Stimulated activated CD8-positive, alpha-beta memory T cell treated with anti-CD3 and anti-CD28 coated beads, Interleukin-7, amount 100 ng/mL, for 24 hours (primary cell): ENCODE measurements around the gene KCNQ4.

Experiments used
- DNase-seq: peaks from one replicate; pipeline ENCODE4 v3.0.0-alpha.2; 2020; ENCODE audit warnings: low read depth

KCNQ4 gene

DNA sequence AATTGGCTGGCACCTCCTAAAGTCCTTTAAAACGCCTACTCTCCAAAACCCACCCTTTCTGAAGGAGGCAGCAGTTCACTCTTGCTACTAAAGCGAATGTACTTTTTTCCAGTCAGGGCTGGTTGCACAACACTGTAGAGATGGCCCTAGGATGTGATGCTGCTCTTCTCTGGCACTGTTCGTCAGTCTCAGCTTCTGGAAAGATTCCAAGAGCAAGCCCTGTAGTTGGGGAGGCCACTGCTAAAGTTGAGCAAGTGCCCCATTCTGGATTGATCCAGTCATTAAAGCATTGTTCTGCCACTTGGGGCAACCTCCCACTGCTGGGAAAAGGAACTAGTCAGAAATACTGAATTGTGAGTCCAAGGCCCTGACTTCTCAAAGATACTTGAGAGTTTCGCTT is 28.5 kb upstream of the KCNQ4 start:
- no peak for DNase-seq

DNA sequence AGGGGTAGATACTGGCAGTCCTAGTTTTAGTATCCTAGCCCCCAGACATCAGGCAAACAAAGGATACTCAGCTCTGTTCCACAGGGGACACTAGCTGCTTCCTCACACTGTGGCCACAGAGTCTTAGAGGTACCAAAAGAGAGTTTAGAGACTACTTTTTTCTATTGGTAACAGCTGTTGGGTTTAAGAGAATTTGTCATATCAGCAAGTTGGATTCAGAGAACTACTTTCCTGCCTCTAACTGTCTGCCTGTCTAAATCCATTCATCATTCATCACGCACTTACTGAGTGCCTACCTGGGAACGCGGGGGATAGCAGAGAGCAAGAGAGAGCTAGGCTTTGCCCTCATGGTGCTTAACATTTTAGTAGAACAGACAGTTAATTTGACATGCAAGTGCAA is 27.1 kb upstream of the KCNQ4 start:
- DNase-seq, result no peak

DNA sequence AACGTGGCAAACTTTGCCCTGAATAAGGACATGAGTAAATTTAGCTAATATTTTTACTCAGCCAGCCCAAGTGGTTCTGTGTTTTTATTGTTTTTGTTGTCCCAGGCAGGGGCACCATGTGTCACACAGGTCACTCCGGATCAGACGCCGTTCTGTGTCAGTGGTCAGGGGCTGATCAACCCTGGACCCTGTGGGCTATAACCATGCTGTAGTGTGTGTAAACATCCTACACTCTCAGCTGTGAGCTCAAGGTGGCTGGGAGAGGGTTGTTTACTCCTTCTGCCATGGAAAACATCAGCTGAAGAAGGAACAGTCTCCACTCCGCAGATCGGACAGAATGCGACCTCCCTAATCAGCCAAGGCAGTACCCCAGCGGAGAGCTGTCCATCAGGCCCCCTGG is 26.5 kb upstream of the KCNQ4 start:
- no peak for DNase-seq

DNA sequence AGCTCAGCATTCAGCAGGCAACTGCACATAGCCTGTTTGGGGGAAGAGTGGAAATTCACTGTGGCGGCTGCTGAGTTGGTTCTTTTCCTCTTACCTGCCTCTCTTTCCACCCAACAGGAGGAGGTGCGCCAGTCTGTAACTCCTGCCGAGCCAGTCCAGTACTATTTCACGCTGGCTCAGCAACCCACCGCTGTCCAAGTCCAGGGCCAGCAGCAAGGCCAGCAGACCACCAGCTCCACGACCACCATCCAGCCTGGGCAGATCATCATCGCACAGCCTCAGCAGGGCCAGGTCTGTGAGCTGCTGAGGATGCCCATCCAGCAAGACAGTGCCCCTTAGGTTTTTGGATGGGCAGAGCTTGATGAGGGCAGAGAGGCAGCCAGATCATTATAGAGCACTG is 25.6 kb upstream of the KCNQ4 start:
- DNase-seq, result no peak

DNA sequence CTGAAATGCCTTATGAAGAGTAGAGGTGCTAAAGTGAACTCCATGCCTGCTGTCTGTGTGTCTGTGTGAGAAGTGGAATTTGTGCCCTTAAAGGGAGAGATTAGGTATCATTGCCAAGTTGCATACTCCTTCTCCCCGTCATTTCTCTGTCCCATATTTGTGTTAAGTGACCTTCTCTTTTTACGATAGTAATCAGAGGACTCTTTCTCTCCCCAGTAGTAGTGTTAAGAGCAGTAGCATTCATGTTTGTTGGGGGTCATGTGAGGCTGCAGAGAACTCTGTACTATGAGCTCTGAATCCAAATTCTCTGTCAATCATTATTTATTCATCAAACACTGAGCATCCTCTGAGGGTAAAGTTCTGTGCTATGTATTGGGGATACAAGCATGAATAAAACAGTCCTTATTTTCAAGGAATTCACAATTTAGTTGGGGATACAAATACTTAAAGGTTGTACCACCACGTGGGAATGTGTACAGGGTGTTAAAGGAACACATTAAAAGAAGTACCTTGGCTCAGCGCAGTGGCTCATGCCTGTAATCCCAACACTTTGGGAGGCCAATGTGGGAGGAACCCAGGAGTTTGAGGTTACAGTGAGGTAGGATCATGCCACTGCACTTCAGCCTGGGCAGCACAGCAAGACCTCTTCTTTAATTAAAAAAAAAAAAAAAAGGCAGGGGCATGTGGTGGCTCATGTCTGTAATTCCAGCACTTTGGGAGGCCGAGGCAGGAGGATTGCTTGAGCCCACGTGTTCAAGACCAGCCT is 24.8 kb upstream of the KCNQ4 start:
- no peak for DNase-seq

DNA sequence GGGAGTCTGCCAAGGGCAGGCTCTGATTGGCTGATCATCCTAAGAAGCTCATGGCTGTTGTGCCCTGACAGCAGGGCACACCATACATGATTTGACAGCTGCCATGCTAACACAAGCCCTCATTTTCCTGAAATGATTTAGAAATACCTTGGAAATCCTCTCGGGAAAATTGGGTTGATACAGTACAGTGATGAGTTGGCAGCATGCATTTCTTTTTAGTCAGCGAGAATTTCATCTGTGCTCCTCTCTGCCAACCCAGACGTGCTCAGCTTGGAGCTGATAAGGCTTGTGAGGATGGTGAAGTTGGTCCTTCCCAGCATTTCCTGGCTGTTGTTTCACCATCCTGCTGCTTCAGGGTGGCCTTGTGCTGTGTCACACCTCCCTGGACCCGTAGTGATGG is 22.6 kb upstream of the KCNQ4 start:
- DNase-seq, result no peak

DNA sequence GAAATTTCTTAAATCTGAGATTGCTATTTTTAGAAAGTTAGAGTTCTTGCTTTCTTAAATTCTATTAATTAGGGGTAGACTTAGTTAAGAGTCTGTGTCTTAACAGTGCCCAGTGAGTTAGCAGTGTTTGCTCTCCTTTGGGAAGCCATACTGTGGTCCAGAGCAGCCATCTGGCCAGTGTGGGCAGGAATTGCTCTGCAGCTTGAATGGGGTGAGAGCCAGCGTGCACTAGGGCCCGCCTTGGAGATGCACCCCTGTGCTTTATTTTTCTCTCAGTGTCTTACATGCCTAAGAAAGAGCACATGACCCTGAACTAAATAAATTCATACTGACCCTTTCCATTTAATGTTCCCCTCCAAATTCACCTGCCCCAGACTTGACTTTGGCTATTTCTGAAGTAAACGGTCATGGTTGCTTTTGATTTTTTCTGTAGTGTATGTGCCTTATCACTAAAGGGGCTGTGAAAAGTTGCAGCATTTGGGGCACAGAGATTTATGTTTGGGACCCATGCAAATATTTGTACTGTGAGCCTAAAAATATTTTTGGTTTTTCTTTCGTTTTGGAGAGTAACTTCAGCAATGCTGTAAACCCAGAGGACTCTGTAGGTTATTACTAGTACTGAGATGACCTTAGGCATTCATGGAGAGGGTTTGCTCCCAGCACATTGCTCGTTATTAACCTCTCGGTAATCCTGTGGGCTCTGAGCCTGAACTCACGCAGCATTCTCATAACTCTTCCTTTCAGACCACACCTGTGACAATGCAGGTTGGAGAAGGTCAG is 21.3 kb upstream of the KCNQ4 start:
- DNase-seq, result no peak

DNA sequence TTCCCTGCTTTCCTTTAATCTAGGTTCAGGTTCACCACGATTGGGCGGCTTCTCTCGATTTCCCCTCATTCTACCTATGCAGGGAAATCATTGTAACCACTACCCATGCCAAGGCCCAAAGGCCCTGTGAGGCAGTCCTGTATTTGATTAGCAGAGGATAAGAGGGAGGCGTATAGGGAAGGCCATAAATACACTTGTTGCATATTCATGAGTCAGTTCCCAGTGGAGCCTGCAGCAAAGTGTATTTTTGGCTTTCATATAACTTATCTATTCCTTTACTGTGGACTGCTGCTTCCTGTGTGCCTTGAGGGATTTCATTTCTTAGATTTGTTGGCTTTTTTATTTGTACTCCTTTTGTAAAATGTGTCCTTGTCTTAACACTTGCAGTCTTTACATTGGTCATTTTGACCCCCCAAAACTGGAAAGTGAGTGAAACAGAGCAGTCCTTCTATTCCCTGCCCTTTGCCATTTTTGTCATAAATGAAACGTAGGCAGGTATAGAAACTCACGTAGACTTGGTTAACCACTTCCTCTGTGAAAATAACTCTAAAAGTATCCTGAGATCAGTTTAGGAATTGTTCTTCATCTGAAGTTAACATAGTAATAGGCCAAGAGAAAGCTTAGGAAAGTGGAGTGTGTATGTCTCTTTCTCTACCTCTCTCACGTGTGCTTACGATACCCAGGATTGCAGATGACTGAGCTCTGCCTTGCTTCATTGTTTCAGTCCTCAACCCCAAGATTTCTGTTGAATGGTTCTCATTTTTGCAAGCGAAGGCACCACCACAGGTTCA is 19.6 kb upstream of the KCNQ4 start:
- DNase-seq, result no peak

DNA sequence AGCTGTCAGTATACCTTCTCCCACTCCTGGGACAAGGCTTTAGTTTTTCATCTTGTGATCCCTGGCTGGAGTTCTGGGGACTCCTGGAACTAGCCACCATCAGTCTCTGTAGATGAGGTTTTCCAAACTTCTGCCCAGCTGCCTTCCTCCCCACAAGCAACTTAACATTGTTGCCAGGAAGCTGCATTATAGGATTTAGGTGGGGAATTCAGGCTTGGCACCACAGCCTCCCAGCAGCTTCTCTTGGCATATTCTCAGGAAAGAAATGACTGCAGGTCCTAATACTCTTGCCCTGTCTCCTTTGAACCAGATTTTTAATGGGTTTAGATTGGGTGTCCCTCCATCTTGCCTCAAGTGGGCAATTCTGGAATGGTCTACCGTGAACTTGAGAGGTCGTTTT is 18.6 kb upstream of the KCNQ4 start:
- no peak for DNase-seq

DNA sequence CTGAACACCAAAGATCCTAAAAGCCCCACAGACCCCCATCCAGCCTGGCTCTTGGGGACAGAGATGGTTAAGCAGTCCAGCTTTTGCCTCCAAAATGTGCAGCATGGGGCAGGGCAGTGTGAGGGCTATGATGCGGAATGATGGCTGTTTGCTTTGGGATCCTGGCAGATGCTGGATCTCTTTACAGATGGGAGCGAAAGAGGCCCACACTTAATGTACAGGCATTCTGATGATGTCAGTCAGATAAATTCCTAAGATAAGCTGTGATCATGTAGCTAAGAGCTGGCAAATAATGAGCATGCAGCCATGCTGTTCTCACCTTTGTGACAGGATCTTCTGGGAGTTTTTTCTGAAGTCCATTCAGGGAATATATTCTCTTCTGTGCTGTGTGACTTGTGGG is 17.6 kb upstream of the KCNQ4 start:
- no peak for DNase-seq

DNA sequence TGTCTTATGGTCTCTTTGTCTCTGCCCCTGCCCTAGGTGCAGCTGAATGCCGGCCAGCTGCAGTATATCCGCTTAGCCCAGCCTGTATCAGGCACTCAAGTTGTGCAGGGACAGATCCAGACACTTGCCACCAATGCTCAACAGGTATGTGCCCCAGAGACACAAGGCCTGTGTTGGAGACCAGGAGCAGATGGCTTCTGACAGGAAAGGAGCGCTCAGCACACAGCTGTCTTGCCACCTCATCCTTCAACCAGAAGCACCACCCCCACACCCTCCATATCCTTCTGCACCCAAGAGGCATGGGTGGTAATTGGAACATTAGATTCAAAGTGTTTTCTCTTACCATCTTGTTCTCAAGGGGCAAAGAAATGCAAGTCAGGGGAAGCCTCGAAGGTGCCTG is 17.0 kb upstream of the KCNQ4 start:
- DNase-seq, result no peak

DNA sequence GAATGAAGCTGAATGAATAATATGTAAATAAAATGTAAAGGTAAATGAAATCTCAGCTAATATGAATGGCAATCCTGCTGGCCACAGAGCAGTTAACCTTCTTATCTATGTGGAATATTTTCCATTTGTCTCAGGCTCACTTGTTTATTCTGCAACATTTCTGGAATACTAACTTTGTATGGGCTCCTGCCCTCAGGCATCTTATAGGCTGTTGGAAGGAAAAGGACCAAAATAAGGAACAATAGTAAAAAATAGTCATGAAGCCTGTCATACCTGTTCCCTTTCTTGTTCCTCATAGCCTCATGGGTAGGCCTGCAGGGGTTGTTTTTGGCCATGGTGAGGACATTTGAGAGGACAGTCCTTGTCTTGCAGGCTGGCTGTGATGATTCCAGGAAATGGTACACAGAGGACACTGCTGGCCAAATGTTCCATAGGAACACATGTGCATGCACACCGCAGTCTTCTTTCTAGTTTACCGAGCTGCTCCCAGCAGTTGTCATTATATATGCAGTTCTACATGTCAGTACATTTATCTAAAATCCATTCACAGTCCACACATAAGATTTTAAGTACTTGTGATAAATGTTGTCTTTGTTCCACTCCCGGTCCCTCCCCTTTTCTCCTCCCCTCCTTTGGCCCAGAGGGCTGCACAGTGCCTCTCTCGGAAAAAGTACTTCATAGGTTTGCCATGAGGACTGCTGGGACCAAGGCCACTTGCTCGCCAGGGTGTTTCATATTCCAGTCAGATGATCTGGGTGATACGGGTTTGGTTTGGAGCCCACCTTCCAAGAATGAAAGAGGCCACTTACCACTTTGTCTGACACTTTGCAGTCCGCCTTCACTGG is 15.2 kb upstream of the KCNQ4 start:
- DNase-seq, result no peak

DNA sequence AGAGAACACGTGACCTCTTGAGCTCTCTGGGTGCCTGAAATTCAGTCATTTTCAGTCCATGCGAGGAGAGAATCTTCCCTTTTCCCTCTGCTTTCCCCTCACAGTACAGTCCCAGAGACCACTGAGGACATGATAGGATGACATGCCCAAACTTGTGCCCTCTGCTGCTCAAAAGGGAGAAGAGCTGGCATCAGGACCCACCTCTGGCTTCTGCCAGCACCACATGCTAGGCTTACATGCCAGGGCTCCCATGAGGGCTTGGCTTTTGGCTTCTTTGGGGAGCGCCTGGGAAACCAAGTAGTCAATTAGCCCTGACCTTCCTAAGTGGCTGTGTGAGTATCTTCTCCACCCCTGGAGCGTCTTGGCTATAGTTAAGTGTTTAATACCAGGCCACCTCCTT is 13.8 kb upstream of the KCNQ4 start:
- no peak for DNase-seq

DNA sequence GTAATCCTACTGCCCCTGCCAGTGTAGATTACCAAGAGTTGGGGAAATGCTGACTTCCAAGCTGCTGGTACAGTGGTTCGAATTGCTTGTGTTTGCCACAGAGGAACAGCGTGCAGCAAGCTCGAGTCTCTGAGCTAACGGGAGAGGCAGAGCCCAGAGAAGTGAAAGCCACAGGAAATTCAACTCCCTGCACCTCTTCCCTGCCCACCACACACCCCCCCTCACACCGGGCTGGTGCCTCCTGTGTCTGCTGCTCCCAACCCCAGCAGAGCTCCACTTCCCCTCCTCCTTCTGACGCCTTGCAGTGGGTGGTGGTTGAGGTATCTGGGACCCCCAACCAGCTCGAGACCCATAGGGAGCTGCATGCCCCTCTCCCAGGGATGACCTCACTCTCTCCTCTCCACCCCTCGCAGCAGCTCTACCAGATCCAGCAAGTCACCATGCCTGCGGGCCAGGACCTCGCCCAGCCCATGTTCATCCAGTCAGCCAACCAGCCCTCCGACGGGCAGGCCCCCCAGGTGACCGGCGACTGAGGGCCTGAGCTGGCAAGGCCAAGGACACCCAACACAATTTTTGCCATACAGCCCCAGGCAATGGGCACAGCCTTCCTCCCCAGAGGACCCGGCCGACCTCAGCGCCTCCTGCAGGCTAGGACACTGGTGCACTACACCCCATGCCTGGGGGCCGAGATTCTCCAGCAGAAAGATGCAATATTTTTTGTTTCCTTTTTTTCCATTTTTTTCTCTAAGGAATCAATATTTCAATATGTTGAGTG is 13.1 kb upstream of the KCNQ4 start:
- no peak for DNase-seq

DNA sequence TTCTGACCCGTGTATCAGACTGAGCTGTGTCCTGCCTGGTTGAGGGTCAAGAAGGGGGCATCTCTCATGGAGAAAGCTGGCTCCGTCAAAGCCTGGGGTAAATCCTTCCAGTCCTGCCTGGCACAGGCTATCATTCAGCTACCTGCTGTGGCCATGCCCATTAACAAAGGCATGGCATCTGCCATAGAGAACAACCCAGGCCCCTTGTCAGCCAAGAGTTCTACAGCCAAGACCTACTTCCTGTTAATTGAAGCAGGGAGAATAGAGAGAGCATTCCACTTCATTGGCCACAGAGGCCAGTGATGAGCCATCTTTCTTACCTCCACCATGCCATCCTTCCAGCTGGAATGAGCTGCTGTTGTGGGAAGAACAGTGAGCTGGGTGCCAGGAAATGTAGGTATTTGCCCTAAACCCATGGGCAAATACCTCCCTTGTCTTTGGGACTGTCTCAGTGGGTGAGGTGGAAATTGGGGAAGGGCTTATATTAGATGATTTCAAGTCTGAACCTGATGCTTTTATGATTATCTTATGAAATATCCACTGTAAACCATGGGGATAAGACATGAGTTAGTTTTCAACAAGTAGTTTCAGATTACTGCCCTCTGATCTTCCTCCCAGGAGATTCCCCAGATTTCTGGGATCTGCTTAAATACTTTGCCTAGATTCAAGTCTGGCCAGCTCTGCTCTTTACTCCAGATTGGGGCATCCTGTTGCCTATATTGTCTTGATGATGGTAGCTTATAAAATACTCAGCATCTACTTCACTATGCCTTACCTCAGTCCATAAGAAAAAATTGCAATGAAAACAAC is 11.2 kb upstream of the KCNQ4 start:
- DNase-seq, result no peak

DNA sequence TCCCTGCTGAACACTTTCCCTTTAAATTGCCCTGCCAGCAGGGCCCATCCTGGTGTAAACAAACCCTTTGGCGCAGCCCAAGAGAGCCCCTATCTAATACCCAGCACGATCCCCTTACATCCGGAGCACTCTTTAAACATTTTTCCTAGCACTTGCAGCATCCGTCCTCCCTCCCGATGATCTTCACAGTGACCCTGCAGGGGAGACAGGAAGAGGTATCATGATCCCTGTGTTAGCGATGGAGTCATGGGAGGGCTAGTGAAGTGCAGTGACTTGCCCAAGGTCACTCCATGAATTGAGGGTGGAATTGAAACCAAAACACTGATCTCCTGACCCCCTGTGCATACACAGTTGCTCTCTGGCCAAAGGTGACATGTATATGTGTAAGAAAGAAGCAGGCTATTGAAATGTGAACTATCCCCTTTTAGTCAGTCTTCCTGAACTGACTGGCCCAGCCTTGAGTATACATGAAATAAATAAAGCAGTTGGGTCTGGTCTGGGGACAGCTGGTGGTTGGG is 9.8 kb upstream of the KCNQ4 start:
- no peak for DNase-seq

DNA sequence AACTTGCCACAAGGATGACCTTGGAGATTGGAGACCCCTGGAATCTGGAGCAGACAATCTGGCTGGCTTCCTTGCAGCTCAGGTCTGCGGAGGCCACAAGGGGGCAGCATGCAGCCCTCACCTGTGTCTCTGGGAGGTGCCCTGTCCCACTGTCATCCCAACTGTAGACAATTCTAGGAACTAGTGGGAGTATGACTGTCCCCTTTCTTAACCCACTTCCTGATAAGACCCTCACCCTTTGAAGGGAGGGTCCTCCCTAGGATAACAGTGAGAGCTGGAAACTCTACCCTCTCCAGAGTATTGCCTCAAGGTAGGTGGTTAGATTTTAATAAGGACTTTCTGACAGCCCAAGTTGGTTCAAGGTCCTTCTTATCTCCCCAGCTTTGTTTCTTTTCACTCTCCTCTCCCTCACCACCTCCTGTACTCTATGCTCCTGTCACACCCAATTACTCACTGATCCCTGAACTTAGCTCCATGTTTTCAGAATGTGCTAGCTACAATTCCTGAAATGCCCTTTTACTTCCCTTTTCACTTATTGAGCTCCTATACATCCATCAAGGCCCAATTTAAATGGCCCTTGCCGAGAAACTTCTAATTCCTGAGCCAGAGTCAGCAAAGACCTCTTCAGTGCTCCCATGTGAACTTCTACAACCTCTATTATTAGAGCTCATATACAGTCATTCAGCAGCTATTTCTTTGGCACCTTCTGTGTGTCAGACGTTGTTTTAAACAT is 9.2 kb upstream of the KCNQ4 start:
- DNase-seq, result peak; percentile 37

DNA sequence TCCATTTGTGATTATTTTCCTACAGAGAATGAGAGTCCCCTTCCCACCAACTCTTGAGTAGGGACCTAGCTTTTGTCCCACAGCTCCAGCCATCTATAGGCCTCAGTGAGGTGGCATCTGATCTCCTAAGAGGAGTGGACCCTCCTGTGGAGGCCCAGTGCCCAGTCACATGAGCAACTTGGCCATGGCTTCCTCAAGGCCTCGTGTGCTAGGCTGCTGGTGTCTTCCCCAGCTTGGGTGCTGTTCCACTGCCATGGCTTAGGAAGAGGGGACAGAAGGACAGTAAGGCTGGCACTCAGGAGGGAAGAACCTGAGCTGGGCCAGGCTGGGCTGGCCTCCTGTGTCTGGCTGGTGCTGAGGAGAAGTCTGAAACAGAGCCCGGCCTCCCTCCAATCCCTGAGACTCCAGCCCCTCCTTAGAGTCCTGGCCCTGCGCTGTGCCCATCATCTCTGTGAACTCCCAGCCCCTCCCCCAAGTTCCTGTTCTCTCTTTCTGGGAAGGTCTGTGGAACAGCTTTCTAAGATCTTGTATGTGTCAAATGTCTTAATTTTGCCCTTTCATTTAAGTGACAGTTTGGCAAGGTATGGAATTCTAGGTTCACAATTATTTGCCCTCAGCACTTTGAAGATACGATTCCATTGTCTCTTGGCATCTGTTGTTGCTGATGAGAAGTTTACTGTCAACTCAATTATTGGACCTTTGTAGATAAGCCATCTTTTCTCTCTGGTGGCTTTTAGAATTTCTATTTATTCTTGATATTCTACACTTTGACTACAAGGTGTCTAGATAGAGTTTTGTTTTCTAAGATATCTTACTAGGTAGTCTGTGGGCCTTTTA is 7.1 kb upstream of the KCNQ4 start:
- DNase-seq, result no peak
